CD4-positive, alpha-beta T cell treated with Interleukin-6 for 4 hours (primary cell): ENCODE measurements around the gene BCAT1.
A peak's percentile ranks its signal among the peaks of the same experiment; 100 is the strongest.
"Not testable (repeated sequence)": the region's sequence is repeated elsewhere in the genome, so short reads cannot be mapped to it uniquely, and the experiment has no call there.

Source experiments
- DNase-seq: peaks from one replicate; pipeline ENCODE4 v3.0.0-alpha.2; 2020; ENCODE audit warnings: mixed read lengths

Gene BCAT1

DNA sequence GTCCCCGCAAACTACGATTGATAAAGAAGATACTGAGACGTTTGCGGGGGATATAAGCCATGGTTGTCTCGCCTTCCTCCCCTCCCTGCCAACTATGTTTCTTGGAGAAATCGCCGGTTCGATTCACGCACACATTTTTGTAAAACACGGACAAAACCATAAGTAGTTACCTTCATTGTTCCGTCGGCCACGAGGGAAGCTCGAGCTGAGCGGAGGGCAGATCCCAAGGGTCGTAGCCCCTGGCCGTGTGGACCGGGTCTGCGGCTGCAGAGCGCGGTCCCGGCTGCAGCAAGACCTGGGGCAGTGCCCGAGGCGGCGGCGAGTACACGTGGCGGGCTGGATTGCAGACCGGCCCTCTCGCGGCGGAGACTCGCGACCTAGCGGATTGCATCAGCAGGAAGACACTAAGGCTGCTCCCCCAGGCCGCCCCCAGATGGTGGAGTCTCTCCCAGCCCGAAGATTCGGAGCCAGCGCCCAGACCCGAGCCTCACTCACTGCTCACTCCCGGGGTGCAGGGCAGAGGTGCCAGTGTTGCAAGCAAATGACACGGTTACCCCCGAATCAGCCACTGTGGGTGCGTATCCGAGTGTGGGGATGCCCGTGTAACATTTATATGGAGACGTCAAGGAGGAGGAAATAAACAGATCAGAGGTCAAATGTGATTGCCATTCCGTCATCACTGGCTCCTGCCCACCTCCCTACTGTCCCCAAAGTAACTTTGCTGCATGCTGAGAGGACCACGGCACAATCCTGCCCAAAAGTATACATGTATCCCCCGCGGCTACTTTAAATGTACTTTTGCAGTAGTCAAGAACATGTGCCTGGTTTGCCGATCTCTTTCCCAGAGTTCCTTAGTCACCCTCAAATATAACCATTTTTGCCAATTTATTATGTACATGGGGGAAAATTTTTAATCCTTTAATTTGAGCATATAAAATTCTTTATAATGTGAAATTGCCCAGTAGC is at the start of gene BCAT1:
Gene BCAT1, minus strand, starts transcription at position 345 of the 966 bp plus-strand sequence. Its CDS starts 169 bp downstream, at position 176.
- DNase-seq: peak; percentile 35

DNA sequence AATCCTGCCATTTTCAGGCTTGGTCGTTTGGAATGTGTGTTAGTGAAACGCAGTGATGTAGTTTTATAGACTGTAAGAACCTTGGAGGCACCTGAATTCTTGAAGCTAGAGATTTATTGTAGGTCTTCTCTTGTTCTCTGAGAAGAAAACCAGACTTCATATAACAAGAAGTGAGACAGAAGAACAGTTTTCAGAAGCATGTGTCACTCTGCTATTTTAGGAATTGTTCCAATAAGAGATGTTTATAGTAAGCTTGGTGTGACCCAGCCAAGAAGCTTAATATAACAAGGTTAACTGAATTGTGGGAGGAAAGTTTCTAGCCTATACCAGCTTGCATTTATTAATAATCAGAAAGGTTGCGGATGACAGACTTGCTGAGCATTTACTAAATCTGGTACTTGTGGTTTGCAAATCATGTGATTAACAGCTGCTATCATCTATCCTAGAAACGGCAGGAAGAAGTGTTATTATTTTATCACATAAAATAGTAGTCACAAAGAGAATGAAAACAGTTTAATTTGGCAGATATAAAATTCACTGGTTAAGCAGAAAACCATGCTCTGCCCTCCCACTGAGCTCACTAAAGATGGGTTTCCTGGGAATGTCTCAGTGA is 49.2 kb upstream of the BCAT1 start:
- no peak for DNase-seq

- no peak for DNase-seq
Measured at GRCh38 chr12:24997496-24997895, 48.6 kb upstream of the BCAT1 start.

DNA sequence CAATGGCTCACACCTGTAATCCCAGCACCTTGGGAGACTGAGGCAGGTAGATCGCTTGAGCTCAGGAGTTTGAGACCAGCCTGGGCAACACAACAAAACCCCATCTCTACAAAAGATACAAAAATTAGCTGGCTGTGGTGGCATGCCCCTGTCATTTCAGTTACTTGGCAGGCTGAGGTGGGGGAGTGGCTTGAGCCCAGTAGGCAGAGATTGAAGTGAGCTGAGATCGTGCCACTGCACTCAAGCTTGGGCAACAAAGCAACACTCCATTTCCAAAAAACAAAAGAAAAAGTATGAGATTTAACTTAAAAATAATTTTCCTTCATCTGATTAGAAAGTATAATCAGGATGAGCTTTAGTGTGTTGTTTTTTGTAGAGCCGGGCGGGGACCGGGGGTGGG is 47.9 kb upstream of the BCAT1 start:
- DNase-seq: no peak

DNA sequence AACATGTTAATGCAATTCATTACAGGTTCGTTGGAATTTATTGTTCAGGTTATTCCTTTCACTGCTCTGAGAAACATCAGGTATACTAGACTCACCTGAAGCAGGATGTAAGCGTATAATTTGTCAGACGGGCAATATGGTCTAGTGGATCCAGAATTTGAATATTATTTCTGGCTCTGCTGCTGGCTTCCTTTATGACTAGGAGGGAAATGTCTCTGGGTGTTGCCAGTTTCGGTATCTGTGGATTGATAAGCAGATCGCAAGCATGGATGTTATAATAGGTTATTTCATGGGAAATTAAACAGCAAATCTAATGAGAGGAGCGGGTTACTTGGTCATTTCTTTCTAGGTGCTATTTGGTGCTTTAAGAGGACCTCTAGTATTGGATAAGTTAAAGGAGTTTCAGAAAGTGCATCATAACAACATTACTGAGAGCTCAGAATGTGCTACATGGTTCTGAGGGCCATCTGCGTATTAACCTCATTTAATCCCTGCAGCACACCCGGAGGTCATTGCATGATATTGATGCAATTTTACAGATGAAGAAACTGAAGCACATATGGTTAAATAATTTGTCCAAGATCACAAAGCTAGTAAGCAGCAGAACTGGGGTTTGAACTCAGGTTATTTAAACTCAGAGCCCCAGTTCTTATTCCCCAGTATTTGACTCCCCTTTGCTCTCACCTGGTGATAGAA is 47.3 kb upstream of the BCAT1 start:
- no peak for DNase-seq

GRCh38 chr12:24993793-24994192 is 44.9 kb upstream of the BCAT1 start:
- no peak for DNase-seq

DNA sequence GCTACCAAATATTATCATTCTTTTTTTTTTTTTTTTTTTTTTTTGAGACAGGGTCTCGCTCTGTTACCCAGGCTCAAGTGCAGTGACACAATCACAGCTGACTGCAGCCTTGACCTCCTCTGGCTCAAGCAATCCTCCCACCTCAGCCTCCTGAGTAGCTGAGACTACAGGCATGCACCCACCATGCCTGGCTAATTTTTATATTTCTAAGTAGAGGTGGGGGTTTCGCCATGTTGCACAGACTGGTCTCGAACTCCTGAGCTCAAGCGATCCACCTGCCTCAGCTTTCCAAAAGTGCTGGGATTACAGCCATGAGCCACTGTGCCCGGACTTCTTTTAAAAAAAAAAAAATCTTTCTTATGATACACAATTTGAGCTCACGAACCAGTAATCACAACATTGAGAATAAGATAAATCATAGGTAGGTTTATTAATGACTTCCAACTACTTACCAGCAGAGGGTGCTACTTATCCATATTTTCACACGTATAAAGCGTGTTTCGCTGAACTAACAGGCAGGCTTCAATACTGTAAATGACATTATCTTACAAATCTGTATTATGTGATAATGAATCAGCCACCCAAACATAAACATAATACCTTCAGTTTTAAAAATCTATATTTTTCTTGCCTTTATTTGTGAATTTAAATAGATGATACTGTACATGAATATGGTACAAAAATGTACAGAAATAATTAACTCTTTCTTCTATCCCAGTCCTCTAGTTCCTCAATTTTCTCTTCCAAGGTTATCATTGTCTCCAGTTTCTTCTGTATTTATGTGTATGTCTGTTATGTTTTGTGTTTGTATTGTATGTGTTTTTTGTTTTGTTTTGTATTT is 42.5 kb upstream of the BCAT1 start:
- DNase-seq: peak; percentile 13

GRCh38 chr12:24989216-24989615 is 40.3 kb upstream of the BCAT1 start:
- no peak for DNase-seq

- no peak for DNase-seq
Measured at GRCh38 chr12:24982250-24982649, 33.3 kb upstream of the BCAT1 start.

DNA sequence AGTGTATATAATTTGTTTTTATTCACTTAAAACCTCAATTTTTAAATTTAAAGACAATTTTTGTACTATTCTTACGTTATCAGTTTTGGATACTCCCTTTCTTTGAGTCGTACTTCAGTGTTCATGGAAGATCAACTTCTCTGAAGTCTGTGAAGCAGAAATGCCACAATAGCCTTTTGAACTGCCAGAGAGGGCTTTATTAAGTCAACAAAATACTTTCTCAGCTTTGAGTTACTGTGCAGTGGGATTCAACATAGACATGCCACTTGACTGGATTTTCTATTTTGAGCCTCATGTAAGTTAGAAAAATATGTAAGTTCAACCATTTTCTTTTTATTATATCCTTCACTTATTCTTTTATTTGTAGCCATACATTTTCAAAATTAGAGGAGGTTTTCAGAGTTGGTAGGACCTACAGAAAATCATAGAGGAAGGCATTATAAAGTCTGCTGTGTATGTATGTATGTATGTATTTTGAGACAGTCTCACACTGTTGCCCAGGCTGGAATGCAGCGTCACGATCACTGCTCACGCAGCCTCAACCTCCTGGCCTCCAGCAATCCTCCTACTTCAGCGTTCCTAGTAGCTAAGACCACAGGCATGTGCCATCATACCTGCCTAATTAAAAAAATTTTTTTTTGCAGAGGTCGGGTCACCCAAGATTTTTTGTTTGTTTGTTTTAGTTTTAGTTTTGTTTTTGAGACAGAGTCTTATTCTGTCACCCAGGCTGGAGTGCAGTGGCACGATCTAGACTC is 31.3 kb upstream of the BCAT1 start:
- DNase-seq: no peak

- DNase-seq: no peak
Measured at GRCh38 chr12:24979329-24979728, 30.4 kb upstream of the BCAT1 start.

DNA sequence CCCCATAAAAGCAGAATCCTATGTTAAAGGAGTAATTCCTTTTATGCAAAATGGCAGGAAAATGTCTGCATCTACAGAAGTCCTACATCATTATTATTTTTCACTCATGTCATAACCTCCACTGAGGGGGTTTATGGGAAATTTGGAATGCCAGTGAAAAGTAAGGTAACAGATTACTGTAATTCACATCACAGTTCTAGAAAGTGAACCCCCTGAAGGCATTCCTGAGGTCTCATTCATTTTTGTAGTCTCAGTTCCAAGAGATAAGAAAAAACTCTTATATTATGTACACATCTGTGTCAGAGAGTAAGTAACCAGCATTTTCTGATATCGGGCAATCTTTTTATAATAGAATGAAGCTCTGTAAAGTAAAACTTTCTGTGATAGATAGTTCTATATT is 28.8 kb upstream of the BCAT1 start:
- DNase-seq: no peak

- no peak for DNase-seq
Measured at GRCh38 chr12:24977060-24977459, 28.2 kb upstream of the BCAT1 start.

DNA sequence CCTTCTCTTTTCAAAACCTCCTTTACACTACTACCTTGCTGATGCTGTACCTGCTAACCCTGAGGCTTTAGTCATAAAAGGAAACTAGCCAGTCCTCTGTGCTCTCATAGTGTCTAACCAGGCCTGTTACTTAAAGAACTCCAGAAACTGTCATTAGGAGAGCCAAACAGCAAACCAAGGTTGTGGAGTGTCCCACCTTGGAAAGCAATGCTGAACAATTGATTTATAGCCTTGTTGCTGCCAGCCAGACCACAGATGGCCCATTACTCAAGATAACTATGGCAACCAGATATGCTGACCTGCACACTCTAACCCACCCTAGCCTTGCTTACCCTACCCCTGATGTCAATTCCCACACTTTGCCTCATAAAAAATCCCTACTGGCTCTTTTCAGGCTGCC is 26.5 kb upstream of the BCAT1 start:
- no peak for DNase-seq

DNA sequence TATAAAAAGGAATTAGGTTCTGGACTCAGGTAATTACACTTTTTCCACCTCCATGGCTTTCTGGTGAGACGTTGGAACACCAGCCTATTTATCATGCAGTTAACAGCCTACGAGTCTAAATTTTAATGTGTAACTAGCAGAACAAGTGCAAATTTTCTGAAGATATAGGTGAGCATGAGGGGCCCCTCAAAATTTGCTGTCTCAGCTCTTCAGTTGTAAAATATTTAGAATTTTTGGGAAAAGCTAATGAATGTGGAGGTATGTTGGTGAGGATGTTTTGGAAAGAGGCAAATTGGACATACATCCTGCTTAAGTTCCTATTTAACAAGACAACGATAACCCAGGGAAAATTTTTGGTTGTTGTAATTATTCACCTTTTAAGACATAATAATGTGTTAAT is 25.3 kb upstream of the BCAT1 start:
- DNase-seq: no peak

DNA sequence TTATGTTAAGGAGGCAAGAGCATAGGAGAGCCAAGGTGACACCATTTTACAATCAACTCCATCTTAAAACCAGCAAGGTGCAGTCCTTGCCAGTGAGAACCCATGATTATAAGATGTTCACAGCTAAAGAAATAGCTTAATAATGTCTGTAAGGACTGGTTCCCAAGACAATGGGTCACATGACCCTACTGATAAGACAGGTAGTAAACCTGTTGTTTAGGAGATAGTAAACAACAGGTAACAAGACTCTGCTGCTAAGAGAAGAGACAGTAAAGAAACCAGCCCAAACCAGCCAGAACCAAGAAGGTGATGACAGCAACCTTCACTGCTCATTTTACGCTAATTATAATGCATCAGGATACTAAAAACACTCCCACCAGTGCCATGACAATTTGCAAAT is 23.2 kb upstream of the BCAT1 start:
- DNase-seq: no peak

- DNase-seq: no peak
Measured at GRCh38 chr12:24970177-24970576, 21.3 kb upstream of the BCAT1 start.

DNA sequence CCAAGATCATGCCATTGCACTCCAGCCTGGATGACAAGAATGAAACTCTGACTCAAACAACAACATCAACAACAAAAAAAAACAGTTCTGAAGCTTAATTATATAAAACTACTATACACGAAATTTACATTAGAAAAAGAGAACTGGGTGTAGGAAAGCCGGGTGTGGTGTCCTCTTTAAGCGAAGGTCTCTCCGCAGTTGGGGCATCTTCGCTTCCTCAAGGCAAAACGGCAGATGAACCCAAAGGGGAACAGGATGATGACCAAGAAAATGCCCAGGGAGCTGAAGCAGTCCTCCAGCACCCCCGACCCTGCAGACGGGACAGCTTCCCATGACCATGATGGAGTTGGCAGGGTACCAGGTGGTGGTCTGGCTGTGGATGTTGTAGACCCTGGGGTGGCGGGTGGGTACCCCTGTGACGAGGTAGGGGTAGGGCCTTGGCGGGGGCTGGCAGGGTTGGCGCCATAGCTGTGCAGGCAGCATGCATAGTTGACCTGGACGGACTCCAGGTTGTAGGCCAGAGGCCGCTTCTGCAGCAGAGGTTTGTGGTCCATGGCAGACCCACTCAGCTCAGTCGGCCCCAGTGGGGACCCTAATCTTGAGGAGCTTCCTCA is 18.2 kb upstream of the BCAT1 start:
- no peak for DNase-seq

GRCh38 chr12:24964342-24964741 is 15.4 kb upstream of the BCAT1 start:
- DNase-seq: no peak

DNA sequence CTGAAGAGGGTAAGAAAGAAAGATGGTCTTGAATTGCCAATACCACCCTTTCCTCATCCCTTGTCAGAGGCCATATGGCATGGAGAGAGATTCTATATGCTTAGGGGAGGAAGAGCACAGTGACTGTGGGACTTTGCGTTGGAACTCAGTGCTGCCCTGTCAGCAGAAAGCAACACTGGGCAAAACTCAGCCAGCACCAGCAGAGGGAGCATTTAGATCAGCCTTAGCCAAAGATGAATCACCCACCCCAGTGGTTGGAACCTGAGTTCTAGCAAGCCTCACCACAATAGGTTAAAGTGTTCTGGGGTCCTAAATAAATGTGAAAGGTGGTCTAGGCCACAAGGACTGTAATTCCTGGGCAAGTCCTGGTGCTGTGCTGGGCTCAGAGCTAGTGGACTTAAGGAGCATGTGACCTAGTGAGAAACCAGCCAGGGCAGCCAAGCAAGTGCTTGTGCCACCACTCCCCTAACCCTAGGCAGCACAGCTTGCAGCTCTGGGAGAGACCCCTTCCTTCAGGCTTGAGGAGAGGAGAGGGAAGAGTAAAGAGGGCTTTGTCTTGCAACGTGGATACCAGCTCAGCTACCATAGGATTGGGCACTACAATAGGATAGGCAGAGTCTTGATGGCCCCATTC is 11.4 kb upstream of the BCAT1 start:
- peak; percentile 6 for DNase-seq

- DNase-seq: not testable (repeated sequence)
Measured at GRCh38 chr12:24956351-24956750, 7.5 kb upstream of the BCAT1 start.
